HepG2 (cell line): Measurements from ENCODE around the gene S100A5. TPM values are rescaled to one million over a fixed set of nuclear protein-coding genes. Genes with fewer than 3 reads are reported as not detected.

Source experiments
- AGO1 ChIP-seq: fragments of 200-400 bp; formaldehyde crosslinking; IDR thresholded peaks from 2 replicates; pipeline ENCODE4 v1.6.1; 2017; ENCODE audit warnings: mild to moderate bottlenecking, low read depth, low read length, moderate library complexity; ENCODE audit not compliant: poor library complexity, severe bottlenecking
- ELF1 ChIP-seq: sonication (generic); formaldehyde crosslinking; IDR thresholded peaks from 2 replicates; pipeline ENCODE4 v1.4.0; 2020; ENCODE audit warnings: missing genetic modification reagents
- EP300 ChIP-seq, 3 experiments: sonication (generic) in 1 of 3; formaldehyde crosslinking in 1 of 3; IDR thresholded peaks; 2 replicates each; pipeline versions ENCODE4 v1.5.1 to v1.6.1; 2011 to 2020; ENCODE audit warnings: low read depth in 2 of 3, low read length in 2 of 3, borderline replicate concordance in 1 of 3, improper control_type of control experiment in 1 of 3, mild to moderate bottlenecking in 1 of 3, missing genetic modification reagents in 1 of 3, moderate library complexity in 1 of 3
- JUND ChIP-seq: sonication (generic); formaldehyde crosslinking; IDR thresholded peaks from 2 replicates; pipeline ENCODE4 v1.8.0; 2022; ENCODE audit warnings: mild to moderate bottlenecking, missing genetic modification reagents
- KDM2A ChIP-seq: sonication (generic); formaldehyde crosslinking; IDR thresholded peaks from 2 replicates; pipeline ENCODE4 v1.4.0; 2020; ENCODE audit warnings: low read depth, missing genetic modification reagents, borderline replicate concordance
- KMT2A ChIP-seq: sonication (generic); formaldehyde crosslinking; IDR thresholded peaks from 2 replicates; pipeline ENCODE4 v1.4.0; 2020; ENCODE audit warnings: missing genetic modification reagents
- PATZ1 ChIP-seq: sonication (generic); formaldehyde crosslinking; IDR thresholded peaks from 2 replicates; pipeline ENCODE4 v1.4.0; 2020; ENCODE audit warnings: missing genetic modification reagents
- PHF5A ChIP-seq: IDR thresholded peaks from one replicate; pipeline ENCODE4 v1.6.1; 2018; ENCODE audit warnings: low read depth, missing genetic modification reagents; ENCODE audit not compliant: unreplicated experiment
- SMYD3 ChIP-seq: sonication (generic); formaldehyde crosslinking; IDR thresholded peaks from 2 replicates; pipeline ENCODE4 v1.8.1; 2023; ENCODE audit warnings: mild to moderate bottlenecking, missing genetic modification reagents
- SNAI1 ChIP-seq: sonication (generic); formaldehyde crosslinking; IDR thresholded peaks from 2 replicates; pipeline ENCODE4 v1.5.0; 2020; ENCODE audit warnings: mild to moderate bottlenecking, missing genetic modification reagents, borderline replicate concordance
- SNAPC2 ChIP-seq: sonication (generic); formaldehyde crosslinking; IDR thresholded peaks from 2 replicates; pipeline ENCODE4 v1.8.1; 2022; ENCODE audit warnings: mild to moderate bottlenecking, missing genetic modification reagents
- SRF ChIP-seq: IDR thresholded peaks from 2 replicates; pipeline ENCODE4 v1.6.1; 2011; ENCODE audit warnings: mild to moderate bottlenecking, low read depth, low read length, moderate library complexity
- ZFX ChIP-seq: sonication (generic); formaldehyde crosslinking; IDR thresholded peaks from 2 replicates; pipeline ENCODE4 v1.4.0; 2020; ENCODE audit warnings: mild to moderate bottlenecking, low read depth, missing genetic modification reagents, moderate library complexity
- ZNF564 ChIP-seq: sonication (generic); formaldehyde crosslinking; IDR thresholded peaks from 2 replicates; pipeline ENCODE4 v1.8.1; 2023; ENCODE audit warnings: mild to moderate bottlenecking, missing genetic modification reagents
- polyA plus RNA-seq, 8 experiments: library from polyadenylated mRNA; depleted of rRNA in 3 of 8; stranded (reverse) in 7 of 8; unstranded in 1 of 8; fragments of >200 nt; fragmentation: Illumina TruSeq in 4 of 8; extraction: Trizol in 4 of 8; gene quantifications; 2 replicates each; pipeline versions ENCODE4 v1.2.1 to v1.2.3, GENCODE V29; 2011 to 2016; ENCODE audit warnings: low read depth in 4 of 8, missing spikeins in 1 of 8, mixed read lengths in 1 of 8; ENCODE audit not compliant: insufficient read depth in 1 of 8
- total RNA-seq, 5 experiments: library from RNA; depleted of rRNA; stranded (reverse); fragments of >200 nt; fragmentation: Illumina TruSeq; extraction: Trizol; gene quantifications; 2 replicates each; pipeline ENCODE4 v1.2.3, GENCODE V29; 2016; ENCODE audit warnings: low read depth in 1 of 5
- TF ChIP-seq, protein P1 (sequence below): sonication (generic); formaldehyde crosslinking; IDR thresholded peaks from 2 replicates; pipeline ENCODE4 v1.5.0; 2020; ENCODE audit warnings: mild to moderate bottlenecking, low read depth, missing genetic modification reagents, borderline replicate concordance
- TF ChIP-seq, protein P2 (sequence below): sonication (generic); formaldehyde crosslinking; IDR thresholded peaks from 2 replicates; pipeline ENCODE4 v1.9.0; 2021; ENCODE audit warnings: mild to moderate bottlenecking, missing genetic modification reagents
- TF ChIP-seq, protein P3 (sequence below): IDR thresholded peaks from 2 replicates; pipeline ENCODE4 v1.6.1; 2018; ENCODE audit warnings: missing genetic modification reagents
- TF ChIP-seq, protein P4 (sequence below): sonication (generic); formaldehyde crosslinking; IDR thresholded peaks from 2 replicates; pipeline ENCODE4 v1.4.0; 2020; ENCODE audit warnings: missing genetic modification reagents, borderline replicate concordance

The S100A5 gene
- total and polyA plus RNA-seq, 2 of the 13 experiments (the other 11 are each of a cell fraction or from before 2014, with no cell fraction given) = not detected

DNA sequence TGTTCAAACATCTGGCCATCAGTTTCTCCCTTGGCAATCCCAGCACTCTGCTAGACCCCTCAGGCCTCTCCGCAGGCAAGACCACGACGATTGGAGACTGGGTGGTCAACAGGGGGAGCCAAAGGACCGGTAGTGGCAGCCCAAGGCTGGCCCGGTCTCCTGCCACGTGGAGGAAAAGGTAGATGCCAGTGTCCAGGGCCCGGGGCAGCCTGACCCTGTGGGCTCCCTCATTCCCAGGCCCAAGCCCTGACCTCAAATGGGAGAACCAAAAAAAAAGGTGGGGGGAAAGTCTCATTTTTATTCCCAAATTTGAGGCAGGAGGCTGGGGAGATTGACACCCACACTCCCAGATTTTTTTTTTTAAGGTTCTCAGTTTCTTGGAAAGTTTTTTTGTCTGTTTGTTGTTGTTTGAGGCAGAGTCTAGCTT is 29.7 kb downstream of the S100A5 start (continued):
- TF ChIP-seq KDM2A (CRISPR knock-in tag) = peak; percentile 74; the same call in 1 of the 2 replicates
- TF ChIP-seq SRF = no peak
- TF ChIP-seq JUND (CRISPR knock-in tag) = no peak
- TF ChIP-seq PHF5A (CRISPR knock-in tag) = no peak
- TF ChIP-seq SMYD3 (CRISPR knock-in tag) = no peak
- peak; percentile 71 for TF ChIP-seq ZFX
- TF ChIP-seq, protein P1, sequence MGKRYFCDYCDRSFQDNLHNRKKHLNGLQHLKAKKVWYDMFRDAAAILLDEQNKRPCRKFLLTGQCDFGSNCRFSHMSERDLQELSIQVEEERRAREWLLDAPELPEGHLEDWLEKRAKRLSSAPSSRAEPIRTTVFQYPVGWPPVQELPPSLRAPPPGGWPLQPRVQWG = no peak
- peak; percentile 25 for TF ChIP-seq AGO1
- TF ChIP-seq ZNF564 (CRISPR knock-in tag) = no peak
- TF ChIP-seq, protein P2, sequence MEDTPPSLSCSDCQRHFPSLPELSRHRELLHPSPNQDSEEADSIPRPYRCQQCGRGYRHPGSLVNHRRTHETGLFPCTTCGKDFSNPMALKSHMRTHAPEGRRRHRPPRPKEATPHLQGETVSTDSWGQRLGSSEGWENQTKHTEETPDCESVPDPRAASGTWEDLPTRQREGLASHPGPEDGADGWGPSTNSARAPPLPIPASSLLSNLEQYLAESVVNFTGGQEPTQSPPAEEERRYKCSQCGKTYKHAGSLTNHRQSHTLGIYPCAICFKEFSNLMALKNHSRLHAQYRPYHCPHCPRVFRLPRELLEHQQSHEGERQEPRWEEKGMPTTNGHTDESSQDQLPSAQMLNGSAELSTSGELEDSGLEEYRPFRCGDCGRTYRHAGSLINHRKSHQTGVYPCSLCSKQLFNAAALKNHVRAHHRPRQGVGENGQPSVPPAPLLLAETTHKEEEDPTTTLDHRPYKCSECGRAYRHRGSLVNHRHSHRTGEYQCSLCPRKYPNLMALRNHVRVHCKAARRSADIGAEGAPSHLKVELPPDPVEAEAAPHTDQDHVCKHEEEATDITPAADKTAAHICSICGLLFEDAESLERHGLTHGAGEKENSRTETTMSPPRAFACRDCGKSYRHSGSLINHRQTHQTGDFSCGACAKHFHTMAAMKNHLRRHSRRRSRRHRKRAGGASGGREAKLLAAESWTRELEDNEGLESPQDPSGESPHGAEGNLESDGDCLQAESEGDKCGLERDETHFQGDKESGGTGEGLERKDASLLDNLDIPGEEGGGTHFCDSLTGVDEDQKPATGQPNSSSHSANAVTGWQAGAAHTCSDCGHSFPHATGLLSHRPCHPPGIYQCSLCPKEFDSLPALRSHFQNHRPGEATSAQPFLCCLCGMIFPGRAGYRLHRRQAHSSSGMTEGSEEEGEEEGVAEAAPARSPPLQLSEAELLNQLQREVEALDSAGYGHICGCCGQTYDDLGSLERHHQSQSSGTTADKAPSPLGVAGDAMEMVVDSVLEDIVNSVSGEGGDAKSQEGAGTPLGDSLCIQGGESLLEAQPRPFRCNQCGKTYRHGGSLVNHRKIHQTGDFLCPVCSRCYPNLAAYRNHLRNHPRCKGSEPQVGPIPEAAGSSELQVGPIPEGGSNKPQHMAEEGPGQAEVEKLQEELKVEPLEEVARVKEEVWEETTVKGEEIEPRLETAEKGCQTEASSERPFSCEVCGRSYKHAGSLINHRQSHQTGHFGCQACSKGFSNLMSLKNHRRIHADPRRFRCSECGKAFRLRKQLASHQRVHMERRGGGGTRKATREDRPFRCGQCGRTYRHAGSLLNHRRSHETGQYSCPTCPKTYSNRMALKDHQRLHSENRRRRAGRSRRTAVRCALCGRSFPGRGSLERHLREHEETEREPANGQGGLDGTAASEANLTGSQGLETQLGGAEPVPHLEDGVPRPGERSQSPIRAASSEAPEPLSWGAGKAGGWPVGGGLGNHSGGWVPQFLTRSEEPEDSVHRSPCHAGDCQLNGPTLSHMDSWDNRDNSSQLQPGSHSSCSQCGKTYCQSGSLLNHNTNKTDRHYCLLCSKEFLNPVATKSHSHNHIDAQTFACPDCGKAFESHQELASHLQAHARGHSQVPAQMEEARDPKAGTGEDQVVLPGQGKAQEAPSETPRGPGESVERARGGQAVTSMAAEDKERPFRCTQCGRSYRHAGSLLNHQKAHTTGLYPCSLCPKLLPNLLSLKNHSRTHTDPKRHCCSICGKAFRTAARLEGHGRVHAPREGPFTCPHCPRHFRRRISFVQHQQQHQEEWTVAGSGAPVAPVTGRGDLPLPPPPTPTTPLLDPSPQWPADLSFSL = no peak
- 0 out of 2 replicates have a peak, but pooled peaks have one; percentile 33 for TF ChIP-seq KMT2A (CRISPR knock-in tag)
- TF ChIP-seq, protein P3, sequence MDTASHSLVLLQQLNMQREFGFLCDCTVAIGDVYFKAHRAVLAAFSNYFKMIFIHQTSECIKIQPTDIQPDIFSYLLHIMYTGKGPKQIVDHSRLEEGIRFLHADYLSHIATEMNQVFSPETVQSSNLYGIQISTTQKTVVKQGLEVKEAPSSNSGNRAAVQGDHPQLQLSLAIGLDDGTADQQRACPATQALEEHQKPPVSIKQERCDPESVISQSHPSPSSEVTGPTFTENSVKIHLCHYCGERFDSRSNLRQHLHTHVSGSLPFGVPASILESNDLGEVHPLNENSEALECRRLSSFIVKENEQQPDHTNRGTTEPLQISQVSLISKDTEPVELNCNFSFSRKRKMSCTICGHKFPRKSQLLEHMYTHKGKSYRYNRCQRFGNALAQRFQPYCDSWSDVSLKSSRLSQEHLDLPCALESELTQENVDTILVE (CRISPR knock-in tag) = peak; percentile 72
- no peak for TF ChIP-seq SNAI1 (CRISPR knock-in tag)
- TF ChIP-seq ELF1 = peak; percentile 51; the same call in 1 of the 2 replicates
- TF ChIP-seq, protein P4, sequence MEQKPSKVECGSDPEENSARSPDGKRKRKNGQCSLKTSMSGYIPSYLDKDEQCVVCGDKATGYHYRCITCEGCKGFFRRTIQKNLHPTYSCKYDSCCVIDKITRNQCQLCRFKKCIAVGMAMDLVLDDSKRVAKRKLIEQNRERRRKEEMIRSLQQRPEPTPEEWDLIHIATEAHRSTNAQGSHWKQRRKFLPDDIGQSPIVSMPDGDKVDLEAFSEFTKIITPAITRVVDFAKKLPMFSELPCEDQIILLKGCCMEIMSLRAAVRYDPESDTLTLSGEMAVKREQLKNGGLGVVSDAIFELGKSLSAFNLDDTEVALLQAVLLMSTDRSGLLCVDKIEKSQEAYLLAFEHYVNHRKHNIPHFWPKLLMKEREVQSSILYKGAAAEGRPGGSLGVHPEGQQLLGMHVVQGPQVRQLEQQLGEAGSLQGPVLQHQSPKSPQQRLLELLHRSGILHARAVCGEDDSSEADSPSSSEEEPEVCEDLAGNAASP = no peak
- TF ChIP-seq PATZ1 (CRISPR knock-in tag) = peak; percentile 38; the same call in 1 of the 2 replicates
- TF ChIP-seq SNAPC2 = no peak
- TF ChIP-seq EP300 (IDR thresholded peaks at IDR 0.05; ENCODE audit: low read depth in 2 of 2, low read length in 2 of 2) = no peak
- no peak for TF ChIP-seq EP300 (CRISPR knock-in tag; IDR thresholded peaks at IDR 0.05; ENCODE audit: borderline replicate concordance)
